Skeletal muscle satellite cell (primary cell): ENCODE results near the gene AAK1.
A peak's percentile ranks its signal among the peaks of the same experiment; 100 is the strongest.
"Not testable (repeated sequence)": the region's sequence is repeated elsewhere in the genome, so short reads cannot be mapped to it uniquely, and the experiment has no call there.

Experiments used
- H3K27me3 ChIP-seq: 2 replicates; pipeline ENCODE4 v1.7.0; 2013; ENCODE audit warnings: low read length; ENCODE audit not compliant: control insufficient read depth, insufficient read depth
- H3K36me3 ChIP-seq: 2 replicates; pipeline ENCODE4 v1.7.0; 2013; ENCODE audit warnings: mild to moderate bottlenecking, control low read depth, low read length; ENCODE audit not compliant: insufficient read depth
- H3K4me1 ChIP-seq: 2 replicates; pipeline ENCODE4 v1.7.0; 2013; ENCODE audit warnings: low read length; ENCODE audit not compliant: control insufficient read depth, insufficient read depth
- H3K4me2 ChIP-seq: 2 replicates; pipeline ENCODE4 v1.7.0; 2013; ENCODE audit warnings: mild to moderate bottlenecking, low read length
- H3K4me3 ChIP-seq: 2 replicates; pipeline ENCODE4 v1.7.0; 2013; ENCODE audit warnings: low read length
- H3K9ac ChIP-seq: 2 replicates; pipeline ENCODE4 v1.7.0; 2013; ENCODE audit warnings: mild to moderate bottlenecking, low read depth, low read length, moderate library complexity
- H3K9me3 ChIP-seq: replicated peaks from 2 replicates; pipeline ENCODE4 v1.7.0; 2013; ENCODE audit warnings: mild to moderate bottlenecking, control low read depth, low read length

The AAK1 gene

DNA sequence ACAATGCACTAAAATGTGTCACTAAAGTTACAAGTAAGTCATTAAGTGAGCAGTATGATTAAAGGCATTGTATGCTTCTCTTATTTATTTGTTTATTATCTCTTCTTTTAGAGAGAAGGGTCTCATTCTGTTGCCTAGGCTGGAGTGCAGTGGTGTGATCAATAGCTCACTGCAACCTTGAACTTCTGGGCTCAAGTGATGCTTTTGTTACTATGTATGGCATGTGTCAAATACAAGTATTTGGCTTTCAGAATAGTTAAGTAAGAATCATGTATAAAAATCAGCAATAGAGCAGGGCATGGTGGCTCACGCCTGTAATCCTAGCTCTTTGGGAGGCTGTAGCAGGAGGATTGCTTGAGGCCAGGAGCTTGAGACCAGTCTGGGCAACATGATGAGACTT, 15.8 kb upstream of the AAK1 start:
- Histone ChIP-seq H3K27me3 (peaks cover 4% of the 10 kb centered on the region), H3K4me3 (no peak overlapping the region), H3K4me1 (no peaks in the 10 kb centered on the region), H3K9ac (no peak overlapping the region), H3K36me3 (no peaks in the 10 kb centered on the region), H3K4me2 (no peak overlapping the region), H3K9me3 (no peaks in the 10 kb centered on the region)

DNA sequence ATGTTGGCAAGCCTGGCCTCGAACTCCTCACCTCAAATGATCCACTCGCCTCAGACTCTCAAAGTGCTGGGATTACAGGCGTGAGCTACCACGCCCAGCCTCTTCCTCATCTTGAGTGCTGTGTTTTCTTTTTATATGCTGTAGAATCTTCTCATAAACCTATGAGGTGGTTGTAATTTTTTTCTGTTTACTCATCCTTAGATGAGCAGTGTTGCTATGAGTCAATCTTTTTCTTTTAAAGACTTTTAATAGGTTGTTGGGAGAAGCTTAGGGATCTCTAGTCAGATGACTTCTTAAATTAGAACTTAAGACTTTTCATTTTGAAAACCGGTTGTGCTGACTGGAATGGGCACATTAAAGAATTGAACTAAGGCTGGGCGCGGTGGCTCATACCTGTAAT, 8.7 kb upstream of the AAK1 start:
- no peaks in the 10 kb centered on the region for H3K27me3 ChIP-seq
- H3K9me3 ChIP-seq, result no peaks in the 10 kb centered on the region
- no peak overlapping the region for H3K4me2 ChIP-seq
- no peak overlapping the region for H3K9ac ChIP-seq
- peaks cover 7% of the 10 kb centered on the region for H3K4me1 ChIP-seq
- no peak overlapping the region for H3K4me3 ChIP-seq
- H3K36me3 ChIP-seq, result no peaks in the 10 kb centered on the region

DNA sequence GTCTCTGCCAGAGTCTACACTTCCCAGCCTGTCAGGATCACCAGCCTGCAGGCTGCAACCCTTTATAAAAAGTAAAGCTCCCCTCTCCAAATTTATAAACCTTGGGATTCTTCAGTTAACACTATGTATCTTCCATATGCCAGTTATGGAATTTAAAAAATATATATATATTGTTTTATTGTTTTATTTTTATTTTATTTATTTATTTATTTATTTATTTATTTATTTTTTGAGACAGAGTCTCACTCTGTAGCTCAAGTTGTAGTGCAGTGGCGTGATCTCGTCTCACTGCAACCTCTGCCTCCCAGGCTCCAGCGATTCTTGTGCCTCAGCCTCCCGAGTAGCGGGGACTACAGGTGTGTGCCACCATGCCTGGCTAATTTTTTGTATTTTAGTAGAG, 3.7 kb upstream of the AAK1 start:
- H3K4me1 ChIP-seq, result peaks cover 16% of the 10 kb centered on the region
- not testable (repeated sequence) for H3K9me3 ChIP-seq, H3K27me3 ChIP-seq, H3K4me2 ChIP-seq, H3K4me3 ChIP-seq, H3K9ac ChIP-seq, H3K36me3 ChIP-seq

DNA sequence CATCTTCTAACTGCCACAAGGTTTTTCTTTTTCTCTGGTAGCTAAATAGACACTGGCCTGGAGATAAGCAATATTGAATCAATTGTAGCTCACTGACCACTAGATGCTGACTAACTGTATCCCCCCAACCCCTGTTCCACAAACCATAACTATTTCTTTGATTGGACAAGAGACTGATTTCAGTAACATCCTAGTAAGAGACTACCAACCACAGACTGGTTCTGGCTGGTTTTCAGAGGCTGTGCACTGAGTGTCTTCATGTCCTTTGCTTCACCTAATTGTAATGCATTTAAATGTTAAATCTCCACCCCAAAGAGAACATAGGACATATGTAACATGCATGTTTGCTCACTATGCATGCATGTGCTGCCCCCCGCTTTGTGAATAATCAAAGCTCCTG, 3.2 kb upstream of the AAK1 start:
- no peaks in the 10 kb centered on the region for H3K27me3 ChIP-seq
- no peak overlapping the region for H3K4me2 ChIP-seq
- H3K4me1 ChIP-seq, result peaks cover 12% of the 10 kb centered on the region
- H3K4me3 ChIP-seq, result no peak overlapping the region
- H3K9me3 ChIP-seq, result no peaks in the 10 kb centered on the region
- H3K36me3 ChIP-seq, result no peaks in the 10 kb centered on the region
- H3K9ac ChIP-seq, result no peak overlapping the region

DNA sequence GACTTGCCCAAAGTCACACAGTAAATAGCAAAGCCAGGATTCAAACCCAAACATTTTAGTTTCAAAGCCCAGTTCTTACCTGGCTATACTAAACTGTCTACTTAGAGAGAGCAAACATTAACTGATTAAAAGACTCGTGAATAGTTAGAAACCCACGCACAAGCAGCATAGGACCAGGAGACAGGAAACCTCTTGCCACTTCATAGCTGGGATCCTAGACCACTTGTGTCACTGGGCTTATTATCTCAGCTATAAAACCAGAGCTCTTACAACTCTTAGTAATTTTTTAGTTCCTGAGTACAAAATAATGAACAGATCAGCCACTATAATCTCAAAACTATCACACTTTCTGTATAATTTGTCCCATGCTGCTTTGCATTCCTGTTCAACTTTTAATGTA, 2.4 kb upstream of the AAK1 start:
- Histone ChIP-seq H3K4me3 (no peak overlapping the region), H3K27me3 (no peaks in the 10 kb centered on the region), H3K4me1 (peaks cover 20% of the 10 kb centered on the region), H3K4me2 (no peak overlapping the region), H3K36me3 (no peaks in the 10 kb centered on the region), H3K9me3 (no peaks in the 10 kb centered on the region), H3K9ac (no peak overlapping the region)

DNA sequence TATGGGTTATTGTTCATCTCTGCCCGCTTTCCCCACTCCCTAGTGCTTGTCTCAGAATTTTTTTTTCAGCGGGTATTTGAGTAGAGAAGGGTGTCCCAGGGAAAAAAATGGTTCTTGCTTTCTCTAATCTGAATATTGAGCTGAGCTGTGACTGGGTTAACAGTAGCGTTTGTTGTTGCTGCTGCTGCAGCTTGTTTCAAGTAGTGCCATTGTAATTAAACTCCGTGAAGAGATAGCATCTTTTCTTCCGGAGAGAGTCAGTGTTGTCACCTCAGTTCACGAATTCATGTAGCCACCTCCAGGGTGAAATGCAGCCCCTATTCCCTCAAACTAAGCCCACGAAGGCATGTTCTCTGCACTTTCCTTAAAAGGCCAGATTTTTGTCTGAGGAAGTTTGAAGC, 1.5 kb upstream of the AAK1 start:
- Histone ChIP-seq H3K9ac (peak overlapping the region; percentile 94), H3K4me1 (peaks cover 28% of the 10 kb centered on the region), H3K4me3 (peak overlapping the region; percentile 98), H3K27me3 (no peaks in the 10 kb centered on the region), H3K36me3 (peaks cover 6% of the 10 kb centered on the region), H3K4me2 (peak overlapping the region; percentile 84), H3K9me3 (no peaks in the 10 kb centered on the region)

DNA sequence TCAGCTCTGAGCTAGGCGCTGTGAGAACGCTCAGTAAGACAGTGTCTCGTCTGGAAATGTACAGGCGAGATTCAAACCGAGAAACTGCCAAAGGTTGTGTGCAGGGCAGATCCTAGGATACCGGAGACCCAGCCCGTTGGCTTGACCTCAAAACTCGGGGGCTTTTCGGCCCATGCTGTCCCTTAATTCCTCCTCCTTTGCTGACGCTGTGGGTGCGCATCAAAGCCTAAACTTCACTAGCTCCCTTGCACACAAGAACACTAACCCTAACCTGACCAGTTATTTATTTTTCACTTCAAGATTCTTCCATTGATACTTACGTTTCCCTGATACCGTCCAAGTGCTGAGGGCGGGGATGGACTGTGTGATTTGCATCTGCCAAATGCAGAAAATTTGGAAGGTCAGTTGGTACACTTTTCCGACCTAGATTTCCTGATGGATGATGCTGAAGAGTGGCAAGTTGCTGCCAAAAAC, 1.0 kb upstream of the AAK1 start:
- H3K9me3 ChIP-seq, result no peaks in the 10 kb centered on the region
- H3K4me3 ChIP-seq, result peak overlapping the region; percentile 98
- H3K4me1 ChIP-seq, result peaks cover 31% of the 10 kb centered on the region
- H3K4me2 ChIP-seq, result peak overlapping the region; percentile 84
- no peaks in the 10 kb centered on the region for H3K27me3 ChIP-seq
- peaks cover 8% of the 10 kb centered on the region for H3K36me3 ChIP-seq
- peak overlapping the region; percentile 94 for H3K9ac ChIP-seq

DNA sequence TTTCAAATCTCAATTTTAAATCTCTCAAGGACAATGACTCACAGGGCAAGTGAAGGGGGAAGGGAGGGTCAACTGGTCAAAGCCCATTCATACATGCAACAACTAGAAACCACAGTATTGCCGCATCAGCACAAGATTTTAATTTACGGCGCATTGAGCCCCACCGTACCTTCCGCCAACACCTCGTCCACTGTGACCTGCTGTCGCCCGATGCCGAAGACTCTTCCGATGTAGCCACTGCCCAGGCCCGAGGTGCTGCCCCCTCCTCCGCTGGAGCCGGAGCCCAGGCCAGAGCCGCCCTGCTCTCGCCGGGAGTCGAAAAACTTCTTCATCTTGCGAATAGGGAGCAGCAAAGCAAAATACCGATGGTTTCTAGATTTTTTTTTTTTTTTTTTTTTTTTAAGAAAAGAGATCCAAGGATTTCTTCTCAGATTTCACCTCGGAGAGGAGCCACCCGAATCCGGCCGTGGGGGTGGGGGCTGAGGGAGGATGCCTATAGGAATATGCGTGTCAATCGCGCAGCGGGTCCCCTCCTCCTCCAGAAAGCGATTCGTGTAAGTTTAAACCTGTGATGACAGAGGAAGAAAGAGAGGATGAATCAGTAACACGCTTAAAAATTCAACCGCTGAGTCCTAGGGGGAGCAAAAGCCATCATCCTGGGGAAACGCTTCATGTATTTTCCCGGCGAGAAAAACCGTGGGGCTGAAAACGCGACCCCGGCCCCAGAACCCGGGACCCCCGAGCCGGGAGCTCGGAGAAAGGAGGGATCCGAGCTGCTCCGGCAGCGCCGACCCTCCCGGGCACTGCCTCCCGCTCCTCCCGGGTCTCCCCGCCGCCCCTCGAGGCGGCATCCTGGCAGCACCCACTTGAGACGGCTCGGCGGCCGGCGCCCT, 584 bp downstream of the AAK1 start:
- peak overlapping the region; percentile 94 for H3K9ac ChIP-seq
- peaks cover 13% of the 10 kb centered on the region for H3K36me3 ChIP-seq
- peak overlapping the region; percentile 98 for H3K4me3 ChIP-seq
- H3K27me3 ChIP-seq, result no peaks in the 10 kb centered on the region
- H3K4me1 ChIP-seq, result peaks cover 36% of the 10 kb centered on the region
- peak overlapping the region; percentile 84 for H3K4me2 ChIP-seq
- no peaks in the 10 kb centered on the region for H3K9me3 ChIP-seq

DNA sequence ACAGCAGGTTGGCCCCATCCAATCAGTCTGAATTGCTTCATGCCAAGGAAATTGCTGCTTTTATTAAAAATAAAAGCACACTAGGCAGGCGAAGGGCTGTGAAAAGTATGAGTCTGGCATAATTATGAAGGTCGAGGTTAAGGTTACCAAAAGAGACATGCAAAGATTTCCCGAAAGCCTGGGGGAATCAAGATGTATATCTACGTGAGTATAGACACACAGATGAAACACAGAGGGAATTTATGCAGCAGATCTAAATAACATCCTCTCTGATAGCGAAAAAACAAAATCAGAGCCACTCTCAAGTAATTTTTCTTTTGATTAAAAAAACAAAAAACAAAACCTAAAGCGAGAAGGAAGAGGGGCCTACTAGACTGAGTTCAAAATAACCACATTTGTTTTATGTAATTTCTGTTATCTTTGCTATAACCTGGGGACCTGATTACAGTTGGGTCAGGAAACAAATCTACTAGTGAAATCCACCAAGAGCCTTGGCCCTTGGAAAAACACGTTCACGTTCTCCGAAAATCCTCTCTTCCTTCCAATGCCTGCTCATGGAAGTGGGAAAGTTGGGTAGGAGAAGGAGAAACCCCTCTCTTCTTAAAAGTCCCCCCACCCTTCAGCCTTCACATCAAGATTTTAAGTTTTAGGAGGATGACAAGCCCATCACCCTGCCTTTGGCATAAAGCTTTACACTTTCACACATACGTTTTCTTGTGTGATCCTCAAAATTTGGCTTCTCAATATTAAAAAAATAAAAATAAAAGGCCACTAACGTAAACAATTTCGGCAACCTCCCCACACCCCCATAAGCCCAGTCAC, 1.4 kb downstream of the AAK1 start:
- peaks cover 36% of the 10 kb centered on the region for H3K4me1 ChIP-seq
- no peaks in the 10 kb centered on the region for H3K27me3 ChIP-seq
- H3K4me3 ChIP-seq, result peak overlapping the region; percentile 98
- peak overlapping the region; percentile 94 for H3K9ac ChIP-seq
- H3K4me2 ChIP-seq, result peak overlapping the region; percentile 84
- peaks cover 15% of the 10 kb centered on the region for H3K36me3 ChIP-seq
- no peaks in the 10 kb centered on the region for H3K9me3 ChIP-seq

DNA sequence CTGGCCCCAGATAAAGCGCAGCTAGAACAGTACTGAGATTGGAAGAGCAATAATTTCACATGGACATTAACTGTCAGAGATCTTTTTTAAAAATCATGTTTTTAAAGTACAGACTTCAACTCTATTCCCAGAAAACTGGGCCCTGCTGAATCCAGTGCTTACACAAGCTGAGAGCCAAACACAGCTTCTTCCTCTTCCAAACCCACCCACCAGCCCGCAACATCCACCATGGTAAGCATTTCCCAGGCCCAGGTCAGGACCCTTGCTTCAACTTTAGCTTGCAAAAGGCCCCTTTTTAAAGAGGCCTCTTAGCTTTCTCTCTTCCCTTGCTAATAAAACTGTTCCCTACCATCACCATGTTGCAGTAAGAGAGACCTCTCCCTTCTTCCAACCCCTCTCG, 2.1 kb downstream of the AAK1 start:
- H3K27me3 ChIP-seq, result no peaks in the 10 kb centered on the region
- H3K9ac ChIP-seq, result peak overlapping the region; percentile 94
- peak overlapping the region; percentile 98 for H3K4me3 ChIP-seq
- peaks cover 36% of the 10 kb centered on the region for H3K4me1 ChIP-seq
- peaks cover 15% of the 10 kb centered on the region for H3K36me3 ChIP-seq
- H3K4me2 ChIP-seq, result peak overlapping the region; percentile 84
- no peaks in the 10 kb centered on the region for H3K9me3 ChIP-seq

DNA sequence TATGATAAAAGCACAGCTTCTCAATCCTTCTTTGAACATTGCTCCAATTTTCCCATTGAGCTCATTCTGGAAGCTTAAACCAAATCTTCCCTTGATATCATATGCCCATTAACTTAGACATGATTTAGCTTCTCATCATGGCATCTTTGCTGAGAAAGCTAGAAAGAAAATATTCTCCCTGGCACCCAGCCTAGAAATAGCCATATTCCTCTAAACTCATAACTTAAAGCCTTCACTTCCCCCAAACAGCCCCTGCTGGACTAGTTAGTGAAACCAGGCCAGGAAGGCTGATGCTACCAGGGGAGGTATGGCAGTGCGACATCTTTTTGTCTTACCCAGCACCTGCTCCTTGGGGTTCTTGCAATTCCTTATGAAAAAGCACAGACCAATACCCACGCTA, 4.3 kb downstream of the AAK1 start:
- Histone ChIP-seq H3K27me3 (no peaks in the 10 kb centered on the region), H3K4me2 (no peak overlapping the region), H3K36me3 (peaks cover 15% of the 10 kb centered on the region), H3K4me1 (peaks cover 24% of the 10 kb centered on the region), H3K4me3 (no peak overlapping the region), H3K9ac (no peak overlapping the region), H3K9me3 (no peaks in the 10 kb centered on the region)
